SK-N-SH treated with all-trans-retinoic acid at 6 μM for 48 hours (cell line): ENCODE data around the gene TBL1XR1.

Experiments used
- ARNTL ChIP-seq: fragments of 450-650 bp; formaldehyde crosslinking; IDR thresholded peaks from 2 replicates; pipeline ENCODE4 v1.5.0; 2020; ENCODE audit warnings: low read depth, mild to moderate bottlenecking, moderate library complexity, borderline replicate concordance
- CREB5 ChIP-seq: fragments of 250-450 bp; sonication (Bioruptor Pico); IDR thresholded peaks from 2 replicates; pipeline ENCODE4 v1.5.1; 2020; ENCODE audit warnings: low read depth, mild to moderate bottlenecking, moderate library complexity
- CSDC2 ChIP-seq: fragments of 250-450 bp; sonication (Bioruptor Pico); IDR thresholded peaks from 2 replicates; pipeline ENCODE4 v1.5.0; 2020; ENCODE audit warnings: mild to moderate bottlenecking, moderate library complexity
- ESRRG ChIP-seq: fragments of 250-450 bp; sonication (Bioruptor Pico); IDR thresholded peaks from 2 replicates; pipeline ENCODE4 v1.6.1; 2021; ENCODE audit warnings: mild to moderate bottlenecking
- PATZ1 ChIP-seq: fragments of 250-450 bp; sonication (Bioruptor Pico); IDR thresholded peaks from 2 replicates; pipeline ENCODE4 v1.8.0; 2020; ENCODE audit warnings: mild to moderate bottlenecking, moderate library complexity, borderline replicate concordance
- PPARA ChIP-seq: fragments of 250-450 bp; sonication (Bioruptor Pico); IDR thresholded peaks from 2 replicates; pipeline ENCODE4 v1.5.0; 2020; ENCODE audit warnings: mild to moderate bottlenecking, borderline replicate concordance
- TCF4 ChIP-seq: fragments of 250-450 bp; sonication (Bioruptor Pico); IDR thresholded peaks from 2 replicates; pipeline ENCODE4 v1.8.0; 2021; ENCODE audit warnings: mild to moderate bottlenecking, moderate library complexity, borderline replicate concordance
- ZFP3 ChIP-seq: fragments of 250-450 bp; sonication (Bioruptor Pico); IDR thresholded peaks from 2 replicates; pipeline ENCODE4 v1.5.0; 2020; ENCODE audit warnings: mild to moderate bottlenecking, moderate library complexity
- ZFP30 ChIP-seq: fragments of 450-650 bp; formaldehyde crosslinking; IDR thresholded peaks from 2 replicates; pipeline ENCODE4 v1.5.0; 2022; ENCODE audit warnings: mild to moderate bottlenecking, moderate library complexity
- ZNF565 ChIP-seq: fragments of 450-650 bp; formaldehyde crosslinking; conservative IDR thresholded peaks from 2 replicates; pipeline ENCODE4 v1.5.0; 2020; ENCODE audit warnings: low read depth, mild to moderate bottlenecking, moderate library complexity
- ZNF70 ChIP-seq: fragments of 450-650 bp; formaldehyde crosslinking; IDR thresholded peaks from 2 replicates; pipeline ENCODE4 v1.5.0; 2020; ENCODE audit warnings: mild to moderate bottlenecking, moderate library complexity
- TF ChIP-seq, protein P1 (sequence below): fragments of 250-450 bp; sonication (Bioruptor Pico); IDR thresholded peaks from 2 replicates; pipeline ENCODE4 v1.8.0; 2021; ENCODE audit warnings: low read depth, mild to moderate bottlenecking, moderate library complexity, borderline replicate concordance

GRCh38 chr3:177158461-177158860 lies 38.8 kb downstream of the TBL1XR1 start:
- TF ChIP-seq TCF4 (no peak), PATZ1 (no peak), ZNF565 (CRISPR knock-in tag) (no peak), ARNTL (no peak), PPARA (CRISPR knock-in tag) (no peak), CSDC2 (CRISPR knock-in tag) (no peak), ZFP30 (CRISPR knock-in tag) (no peak), CREB5 (CRISPR knock-in tag) (no peak), ZNF70 (CRISPR knock-in tag) (no peak), ESRRG (no peak), ZFP3 (no peak)
- TF ChIP-seq, protein P1, sequence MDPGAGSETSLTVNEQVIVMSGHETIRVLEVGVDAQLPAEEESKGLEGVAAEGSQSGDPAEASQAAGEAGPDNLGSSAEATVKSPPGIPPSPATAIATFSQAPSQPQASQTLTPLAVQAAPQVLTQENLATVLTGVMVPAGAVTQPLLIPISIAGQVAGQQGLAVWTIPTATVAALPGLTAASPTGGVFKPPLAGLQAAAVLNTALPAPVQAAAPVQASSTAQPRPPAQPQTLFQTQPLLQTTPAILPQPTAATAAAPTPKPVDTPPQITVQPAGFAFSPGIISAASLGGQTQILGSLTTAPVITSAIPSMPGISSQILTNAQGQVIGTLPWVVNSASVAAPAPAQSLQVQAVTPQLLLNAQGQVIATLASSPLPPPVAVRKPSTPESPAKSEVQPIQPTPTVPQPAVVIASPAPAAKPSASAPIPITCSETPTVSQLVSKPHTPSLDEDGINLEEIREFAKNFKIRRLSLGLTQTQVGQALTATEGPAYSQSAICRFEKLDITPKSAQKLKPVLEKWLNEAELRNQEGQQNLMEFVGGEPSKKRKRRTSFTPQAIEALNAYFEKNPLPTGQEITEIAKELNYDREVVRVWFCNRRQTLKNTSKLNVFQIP (CRISPR knock-in tag), result no peak
